Activated CD8-positive, alpha-beta memory T cell treated with anti-CD3 and anti-CD28 coated beads, Interleukin-2, amount 50 U/mL, for 24 hours (primary cell): ENCODE data around the gene DTX1.

Experiments used
- DNase-seq: peaks from one replicate; pipeline ENCODE4 v3.0.0-alpha.2; 2020; ENCODE audit errors: extremely low read depth

The DTX1 gene

DNA sequence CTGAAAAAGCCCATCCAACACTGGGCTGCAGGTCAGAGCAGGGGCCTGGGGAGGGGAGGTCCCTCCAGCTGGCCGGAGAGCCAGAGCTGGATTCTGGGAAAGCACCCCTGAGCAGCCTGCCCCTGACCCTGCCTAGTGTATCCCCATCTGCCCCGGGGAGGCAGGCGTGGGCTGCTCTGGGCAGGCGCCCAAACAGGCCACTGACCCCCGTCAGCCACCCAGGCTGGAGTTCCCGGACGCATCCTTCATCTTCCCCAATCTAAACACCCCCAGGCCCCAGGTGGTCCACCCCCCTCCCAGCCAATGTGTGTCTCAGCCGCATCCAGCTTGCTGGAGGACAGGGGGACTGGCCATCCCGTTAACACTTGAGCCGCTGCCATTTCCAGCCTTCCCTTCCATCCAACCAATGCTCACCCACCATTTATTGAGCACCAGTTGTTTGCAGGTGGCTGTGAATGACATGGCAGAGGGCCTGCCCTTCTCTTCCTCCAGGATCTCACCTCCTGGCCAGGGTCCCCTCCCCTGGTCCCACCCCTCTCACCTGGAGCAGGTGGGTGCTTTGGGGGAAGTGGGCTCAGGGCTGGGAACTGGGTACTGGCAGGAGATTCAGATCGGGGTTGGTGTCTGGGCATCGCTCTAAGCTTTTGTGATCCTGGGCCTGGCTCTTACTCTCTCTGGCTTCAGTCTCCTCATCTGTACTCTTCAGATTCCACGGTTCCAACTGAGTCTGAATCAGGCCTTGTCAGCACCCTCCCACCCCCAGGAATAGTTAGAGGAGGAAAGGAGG lies 743 bp upstream of the DTX1 start:
- DNase-seq, result no peak

DNA sequence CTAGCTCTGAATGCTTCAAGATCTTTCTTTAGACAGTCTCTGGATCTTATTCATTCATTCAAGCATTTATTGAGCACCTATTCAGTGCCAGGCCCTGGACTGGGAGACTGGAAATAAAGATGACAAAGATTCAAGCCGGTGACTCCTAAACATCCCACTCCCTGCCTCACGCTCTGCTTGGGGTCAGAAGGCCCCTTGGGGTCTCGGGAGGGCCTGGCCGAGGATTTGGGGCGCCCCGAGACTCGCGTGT lies 224 bp upstream of the DTX1 start:
- no peak for DNase-seq

DNA sequence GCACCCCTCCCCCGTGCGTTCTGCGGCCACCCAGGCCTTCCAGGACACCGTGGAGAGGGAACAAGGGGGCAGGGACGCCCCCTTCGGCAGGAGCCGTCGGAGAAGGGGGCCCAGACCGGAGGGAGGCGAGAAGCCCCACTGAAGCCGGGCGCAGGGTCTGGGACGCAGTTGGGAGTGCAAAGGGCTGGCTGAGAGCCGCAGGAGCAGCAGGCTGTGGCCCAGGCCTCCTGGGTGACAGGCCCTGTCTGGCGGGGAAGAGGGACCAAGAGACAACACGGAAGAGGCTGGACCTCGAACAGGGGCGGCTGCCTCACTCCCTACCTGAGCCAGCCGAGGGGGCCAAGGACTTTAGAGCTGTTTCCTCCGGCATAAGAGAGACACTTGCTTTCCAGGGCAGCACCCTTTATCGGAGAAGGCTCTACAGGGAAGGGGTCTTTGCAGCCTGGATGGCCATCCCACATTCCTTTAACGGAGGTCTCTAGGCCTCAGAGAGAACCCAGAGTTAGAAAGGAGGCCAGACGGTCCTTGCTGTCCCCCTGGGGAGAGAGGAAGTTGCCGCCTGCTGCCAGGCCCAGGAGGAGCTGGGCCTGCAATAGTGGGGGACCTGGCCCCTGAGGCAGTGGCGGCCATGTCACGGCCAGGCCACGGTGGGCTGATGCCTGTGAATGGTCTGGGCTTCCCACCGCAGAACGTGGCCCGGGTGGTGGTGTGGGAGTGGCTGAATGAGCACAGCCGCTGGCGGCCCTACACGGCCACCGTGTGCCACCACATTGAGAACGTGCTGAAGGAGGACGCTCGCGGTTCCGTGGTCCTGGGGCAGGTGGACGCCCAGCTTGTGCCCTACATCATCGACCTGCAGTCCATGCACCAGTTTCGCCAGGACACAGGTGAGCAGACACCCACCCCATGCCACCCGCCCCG lies 1.3 kb downstream of the DTX1 start:
- DNase-seq, result no peak

DNA sequence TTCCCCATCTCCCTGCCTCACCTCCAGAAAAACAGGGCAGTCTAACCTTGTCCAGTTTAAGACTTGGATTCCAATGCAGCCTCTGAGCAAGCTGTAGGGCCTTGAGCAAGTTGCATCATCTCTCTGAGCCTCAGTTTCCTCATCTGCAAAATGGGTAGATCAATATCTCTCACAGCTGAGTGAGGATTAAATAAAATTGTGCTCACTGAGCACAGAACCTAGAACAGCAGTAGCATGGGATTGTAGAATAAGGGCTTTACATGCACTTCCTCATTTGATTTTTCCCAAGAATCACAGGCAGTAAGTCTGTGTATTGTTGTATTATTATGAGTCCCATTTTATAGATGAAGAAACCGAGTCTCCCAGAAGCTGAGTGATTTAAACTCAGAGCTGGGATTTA lies 2.0 kb downstream of the DTX1 start:
- DNase-seq, result no peak

DNA sequence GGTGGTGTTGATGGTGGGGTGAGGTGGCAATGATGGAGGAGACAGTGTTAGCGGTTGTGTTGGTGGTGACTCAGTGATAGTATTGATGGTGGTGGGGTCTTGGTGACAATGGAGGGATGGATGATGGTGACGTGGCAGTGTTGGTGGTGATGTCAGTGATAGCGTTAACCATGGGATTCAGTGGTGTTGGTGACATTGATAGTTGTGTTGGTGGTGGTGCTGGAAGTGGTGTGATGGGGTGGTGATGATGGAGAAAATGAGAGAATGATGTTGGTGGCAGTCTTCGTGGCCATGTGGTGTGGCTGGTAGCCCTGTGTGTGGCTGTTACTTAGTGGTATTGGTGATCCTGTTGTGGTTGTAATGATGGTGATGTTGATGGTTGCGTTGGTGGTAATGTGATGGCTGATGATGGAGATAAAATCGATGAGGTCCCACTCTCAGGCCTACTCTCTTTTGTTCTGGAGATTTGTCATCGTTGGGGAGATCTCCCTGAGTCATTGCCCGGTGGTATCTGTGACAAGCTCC lies 2.6 kb downstream of the DTX1 start:
- no peak for DNase-seq

DNA sequence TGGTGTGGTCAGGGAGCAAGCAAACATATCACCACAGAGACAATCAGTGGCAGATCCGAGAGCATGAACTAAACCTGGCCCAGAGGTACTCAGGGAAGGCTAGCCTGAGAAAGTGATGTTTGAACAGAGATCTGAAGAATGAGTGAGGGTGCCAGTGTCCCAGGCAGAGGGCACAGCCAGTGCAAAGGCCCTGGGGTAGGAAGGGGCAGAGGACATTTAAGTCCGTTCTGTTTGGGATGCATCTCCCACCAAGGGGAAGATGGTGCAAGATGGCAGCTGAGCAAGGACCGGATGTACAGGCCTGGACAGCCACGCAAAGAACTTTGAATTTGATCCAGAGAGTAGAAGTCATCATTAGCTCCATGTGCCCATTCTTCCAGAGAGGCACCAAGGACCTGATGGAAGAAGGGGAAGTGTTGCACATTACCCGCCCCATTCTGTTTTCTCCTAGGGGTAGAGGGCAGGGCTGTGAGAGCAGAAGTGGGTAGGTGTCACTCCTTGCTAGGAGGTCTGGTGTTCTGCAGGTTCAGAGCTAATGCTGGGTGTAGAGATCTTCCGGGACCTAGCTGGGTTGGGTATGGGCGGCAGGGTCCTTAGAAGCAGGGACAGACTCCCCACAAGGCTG lies 3.9 kb downstream of the DTX1 start:
- no peak for DNase-seq

DNA sequence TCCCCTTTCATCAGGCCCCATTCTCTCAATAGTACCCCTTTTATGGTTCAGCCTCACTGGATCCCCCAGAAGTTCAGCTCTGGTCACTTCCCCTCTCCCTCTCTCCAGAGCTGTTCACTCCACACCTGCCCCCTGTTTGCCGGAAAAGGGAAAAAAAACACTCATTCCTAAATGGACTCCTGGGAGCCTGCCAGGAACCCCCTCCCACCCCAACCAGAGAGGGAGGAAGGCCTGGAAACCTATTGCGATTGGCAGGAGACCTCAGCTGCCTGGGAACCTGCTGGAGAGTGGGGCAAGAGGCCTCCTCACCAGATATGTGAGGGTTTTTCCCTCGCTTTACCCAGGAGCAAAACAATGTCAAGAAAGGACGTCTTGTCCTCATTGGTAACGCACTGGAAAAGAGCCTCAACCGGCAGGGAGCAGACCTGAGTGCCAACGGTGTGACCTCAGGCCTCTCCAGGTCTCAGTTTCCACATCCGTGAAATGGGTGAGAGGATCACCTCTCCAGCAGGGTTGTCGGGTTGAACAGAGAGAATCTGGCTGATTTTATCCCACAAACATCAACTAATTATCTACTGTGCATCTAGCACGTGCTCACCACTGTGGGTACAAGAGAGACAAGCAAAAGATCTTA lies 4.6 kb downstream of the DTX1 start:
- DNase-seq, result no peak

DNA sequence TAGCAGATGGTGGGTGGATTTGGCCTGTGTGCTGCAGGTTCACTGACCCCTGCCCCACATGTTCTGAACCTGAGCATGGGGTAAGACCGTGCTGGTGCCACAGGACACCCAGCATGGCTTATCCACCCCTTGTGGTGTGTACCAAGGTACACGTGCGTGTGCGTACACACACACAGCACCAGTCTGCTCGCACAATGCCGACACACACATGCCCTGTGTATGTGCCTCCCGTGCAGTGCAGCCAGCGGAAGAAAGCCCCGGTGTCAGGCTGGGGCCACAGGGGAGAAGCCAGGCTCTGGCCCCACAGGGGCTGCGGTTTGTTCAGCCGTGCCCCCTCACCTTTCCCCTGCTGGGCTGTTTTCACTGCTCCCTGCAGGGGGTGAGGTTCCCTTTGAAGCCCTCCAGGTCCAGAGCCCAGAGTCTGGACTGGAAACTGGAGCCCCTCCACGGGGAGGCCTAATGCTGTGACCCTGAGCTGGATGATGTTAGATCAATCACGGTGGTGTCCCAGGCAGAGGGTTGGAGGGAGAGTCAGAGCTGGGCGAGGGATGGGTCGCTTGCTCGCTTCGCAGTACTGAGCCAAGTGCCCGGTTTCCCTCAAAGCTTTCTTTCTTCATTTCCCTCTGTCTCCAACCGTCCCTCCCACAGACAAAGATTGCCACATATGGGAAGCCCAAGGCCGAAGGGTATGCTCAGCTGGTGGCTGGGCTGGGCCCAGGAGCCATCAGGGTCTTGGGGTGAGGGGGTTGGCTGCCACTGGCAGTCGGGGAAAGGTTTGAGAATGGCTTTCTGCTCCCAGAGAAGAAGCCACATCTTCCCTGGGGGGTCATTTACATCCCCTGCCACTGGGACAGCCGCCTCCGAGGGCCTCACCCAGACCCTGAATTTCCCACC lies 6.2 kb downstream of the DTX1 start:
- DNase-seq, result no peak

DNA sequence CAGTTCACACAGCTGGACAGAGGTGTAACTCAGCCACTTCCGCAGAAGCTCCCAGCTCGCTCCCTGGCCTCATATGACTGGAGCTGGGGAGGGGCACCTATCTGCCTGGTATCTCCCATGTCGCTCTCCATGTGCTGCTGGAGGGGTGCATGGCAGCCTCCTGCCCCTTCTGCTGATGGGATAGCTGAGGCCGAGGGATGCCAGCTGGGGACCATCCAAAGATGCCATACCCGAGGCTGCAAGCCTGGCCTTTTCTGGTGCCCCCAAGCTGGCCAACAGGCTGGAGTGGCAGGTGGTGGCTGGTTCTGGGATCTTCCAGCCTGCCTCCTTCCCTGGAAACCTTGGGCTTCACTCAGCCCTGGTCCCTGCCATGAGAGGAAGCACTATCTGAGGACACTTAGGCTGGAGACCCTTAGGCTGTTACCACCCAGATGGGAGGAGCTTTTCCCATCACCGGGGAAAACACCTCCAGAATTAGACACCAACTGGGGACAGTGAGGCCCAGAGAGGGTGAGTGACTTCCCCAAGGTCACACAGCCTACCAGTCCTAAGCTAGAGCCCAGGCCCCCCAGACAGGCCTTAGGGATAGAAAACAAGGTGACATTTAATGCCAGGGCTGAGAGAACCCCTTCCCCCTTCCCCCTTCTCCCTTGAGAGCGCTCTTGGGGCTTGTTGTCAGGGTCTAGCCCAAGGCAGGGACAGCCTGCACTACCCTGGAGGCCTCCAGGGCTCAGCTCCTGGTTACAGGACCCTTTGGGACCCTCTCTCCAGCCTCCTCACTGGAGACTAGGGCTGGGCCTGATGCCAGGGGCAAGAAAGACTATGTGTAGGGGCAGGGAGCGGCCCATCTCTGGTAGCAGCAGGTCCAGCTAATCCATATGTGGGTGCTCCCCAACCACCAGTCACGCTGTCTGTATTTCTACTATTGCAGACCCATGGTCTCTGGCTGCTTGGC lies 7.1 kb downstream of the DTX1 start:
- no peak for DNase-seq

DNA sequence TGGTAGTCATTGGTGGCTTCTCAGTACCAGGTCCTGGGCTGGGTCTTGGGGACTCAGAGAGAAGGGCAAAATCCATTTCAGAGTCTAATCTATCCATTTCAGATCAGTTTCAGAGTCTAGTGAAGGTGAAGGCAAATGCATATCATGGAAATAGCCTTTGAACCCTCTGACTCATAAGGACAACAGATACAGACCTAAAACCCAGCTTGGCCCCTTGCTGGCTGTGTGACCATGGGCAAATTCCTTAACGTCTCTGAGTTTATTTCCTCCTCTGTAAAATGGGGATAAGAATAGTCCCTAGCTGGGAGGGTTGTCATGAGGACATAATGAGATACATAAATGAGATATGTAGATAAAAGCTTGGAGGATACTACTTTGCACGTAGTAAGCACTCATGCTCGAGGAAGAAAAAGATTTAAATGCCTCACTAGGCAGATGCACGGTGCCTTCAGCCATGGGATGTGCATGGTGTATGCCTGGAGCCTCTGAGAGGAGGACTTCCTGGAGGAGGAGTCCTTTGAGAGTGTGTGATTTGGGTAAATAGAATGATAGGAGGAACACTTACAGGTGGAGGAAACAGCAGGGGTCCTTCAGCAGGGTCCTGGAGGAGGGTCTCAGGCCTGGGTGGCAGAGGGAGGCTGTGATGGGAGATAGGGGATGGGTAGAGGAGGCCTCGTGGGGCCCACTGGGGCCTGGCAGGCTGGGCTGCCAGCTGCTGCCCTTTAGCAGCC lies 8.0 kb downstream of the DTX1 start:
- DNase-seq, result no peak

DNA sequence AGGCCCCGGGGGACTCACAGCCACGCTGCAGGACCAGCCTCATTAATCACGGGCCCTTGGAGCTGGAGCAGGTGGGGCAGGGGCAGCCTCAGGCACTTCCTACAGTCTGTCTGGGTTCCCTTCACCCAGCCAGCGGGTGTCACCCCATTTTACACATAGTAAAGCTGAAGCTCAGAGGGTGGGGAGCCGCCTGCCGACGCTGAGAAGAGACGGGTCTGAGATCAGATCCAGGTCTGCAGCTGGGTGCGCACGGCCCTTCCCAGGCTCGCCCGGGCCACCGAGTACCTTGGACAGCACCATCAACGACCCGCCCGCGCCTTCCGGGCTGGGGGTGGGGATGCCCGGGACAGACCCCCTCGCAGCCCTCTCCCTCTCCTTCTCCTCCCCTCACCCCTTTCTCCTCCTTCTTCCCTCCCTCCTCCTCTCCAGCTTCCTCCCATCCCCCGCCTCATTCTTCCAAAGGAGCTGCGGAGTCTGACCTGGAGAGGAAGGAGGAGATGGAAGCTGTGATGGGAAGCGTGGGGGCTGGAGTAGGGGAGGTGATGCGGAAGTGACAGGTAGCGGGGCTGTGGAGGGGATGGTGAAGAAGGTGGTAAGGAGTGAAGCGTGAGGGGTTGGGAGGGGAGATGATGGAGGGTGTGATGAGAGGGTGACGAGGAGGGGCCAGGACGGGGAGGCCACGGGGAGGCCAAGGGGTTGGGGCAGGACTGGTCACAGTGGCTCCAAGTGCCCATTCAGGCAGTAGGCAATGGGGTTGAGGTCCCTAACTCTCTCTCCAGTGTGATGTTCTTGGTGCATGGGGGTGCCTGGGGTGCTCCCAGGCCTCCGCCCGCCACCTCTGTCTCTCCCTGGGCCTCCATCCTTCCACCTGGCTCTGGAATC lies 8.8 kb downstream of the DTX1 start:
- no peak for DNase-seq

DNA sequence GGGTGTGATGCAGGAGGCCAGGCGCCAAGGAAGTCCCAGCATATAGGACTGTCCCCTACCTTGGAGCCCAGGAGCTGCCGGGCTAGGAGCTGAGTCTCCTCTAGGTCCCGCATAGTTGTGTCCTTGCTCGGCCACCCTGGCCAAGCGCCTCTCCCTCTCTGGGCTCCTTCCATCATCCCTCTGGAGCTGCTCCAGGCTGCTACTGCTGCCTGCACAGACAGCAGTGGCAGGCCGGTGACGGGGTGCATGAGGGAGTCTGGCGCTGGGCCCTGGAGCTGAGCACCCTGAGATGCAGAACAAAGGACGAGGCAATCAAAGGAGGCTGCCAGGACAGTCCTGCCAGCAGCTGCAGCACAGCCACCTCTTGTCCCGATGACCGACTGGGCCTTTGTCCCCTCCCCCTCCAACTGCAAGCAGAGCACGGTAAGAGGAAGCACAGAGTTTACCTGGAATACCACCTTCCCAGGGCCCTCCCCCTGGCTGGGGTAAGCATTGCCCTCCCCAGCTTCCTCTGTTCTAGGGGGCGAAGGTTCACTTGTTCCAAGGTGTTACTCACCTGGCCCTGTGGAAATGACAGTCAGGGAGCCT lies 10.4 kb downstream of the DTX1 start:
- DNase-seq, result no peak

DNA sequence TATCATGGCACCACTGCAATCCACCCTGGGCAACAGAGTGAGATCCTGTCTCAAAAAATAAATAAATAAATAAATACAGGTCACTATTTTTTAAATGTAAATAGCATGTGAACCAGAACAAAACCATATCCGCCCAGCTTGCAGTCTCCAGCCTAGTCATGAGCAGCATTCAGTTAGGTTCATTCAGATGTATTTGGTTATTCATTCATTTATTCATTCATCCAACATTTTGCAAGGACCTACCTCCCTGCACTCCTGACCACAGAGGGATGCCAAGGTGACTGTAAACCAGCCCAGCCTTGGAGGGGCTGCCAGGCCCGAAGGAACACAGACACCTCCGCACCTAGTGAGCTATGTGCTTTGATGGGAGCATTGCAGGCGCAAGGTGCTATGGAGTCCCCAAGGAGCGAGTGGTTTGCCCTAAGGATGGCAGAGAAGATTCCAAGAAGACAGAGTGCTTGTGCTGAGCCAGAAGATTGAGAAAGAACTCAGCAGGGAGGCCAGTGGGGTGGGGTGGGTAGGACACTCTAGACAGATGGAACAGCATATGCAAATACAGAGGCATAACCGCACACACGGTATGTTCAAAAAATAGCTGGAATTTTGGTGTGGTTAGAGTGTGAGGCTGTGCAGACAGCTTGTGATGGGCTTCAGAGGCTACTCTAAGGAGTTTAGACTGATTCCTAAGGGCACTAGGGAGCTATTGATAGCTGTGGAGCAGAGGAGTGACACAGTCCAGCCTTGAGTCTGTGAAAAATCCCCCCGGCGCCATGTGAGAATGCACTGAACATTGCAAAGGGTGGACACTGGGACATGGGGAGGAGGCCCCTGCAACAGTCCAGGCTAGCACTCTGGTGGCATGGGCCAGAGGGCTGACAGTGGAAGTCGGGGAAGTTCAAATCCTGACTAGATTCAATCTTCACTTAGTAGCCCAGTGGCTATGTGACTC lies 11.7 kb downstream of the DTX1 start:
- DNase-seq, result no peak

DNA sequence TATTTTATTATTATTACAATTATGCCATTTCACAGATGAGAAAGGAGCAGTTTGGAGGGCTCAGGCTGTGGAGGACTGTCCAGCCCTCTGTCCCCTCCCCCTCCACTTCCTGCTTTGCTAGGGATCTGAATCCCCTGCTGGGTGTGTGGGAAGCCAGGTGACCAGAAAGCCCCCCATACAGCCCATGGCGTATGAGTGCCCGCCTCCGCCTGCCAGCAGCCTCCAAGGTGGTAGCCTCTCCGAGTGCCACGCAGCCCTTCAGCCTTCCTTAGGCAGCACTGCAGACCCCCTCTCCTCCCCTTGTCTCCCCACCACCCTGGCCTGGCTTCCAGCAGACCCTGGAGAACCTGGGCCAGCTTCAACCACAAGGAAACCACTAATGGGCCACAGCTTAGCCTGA lies 12.6 kb downstream of the DTX1 start:
- no peak for DNase-seq

DNA sequence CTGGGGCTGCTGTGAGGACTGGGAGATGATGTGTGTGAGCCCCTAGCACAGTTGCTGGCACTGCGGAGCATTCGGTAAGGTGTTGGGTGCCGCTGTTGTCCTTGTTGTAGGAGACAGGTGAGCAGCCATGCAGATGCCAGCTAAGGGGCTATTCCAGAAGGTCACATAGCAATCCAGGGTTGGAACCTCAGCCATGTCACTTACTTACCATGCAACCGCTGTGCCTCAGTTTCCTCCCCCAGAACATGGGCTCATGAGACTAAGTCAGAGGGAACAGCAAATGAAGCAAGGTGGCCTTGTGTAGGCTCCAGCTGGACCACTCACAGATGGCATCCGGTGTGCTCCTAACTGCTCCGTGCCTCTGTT lies 13.2 kb downstream of the DTX1 start:
- DNase-seq, result no peak

DNA sequence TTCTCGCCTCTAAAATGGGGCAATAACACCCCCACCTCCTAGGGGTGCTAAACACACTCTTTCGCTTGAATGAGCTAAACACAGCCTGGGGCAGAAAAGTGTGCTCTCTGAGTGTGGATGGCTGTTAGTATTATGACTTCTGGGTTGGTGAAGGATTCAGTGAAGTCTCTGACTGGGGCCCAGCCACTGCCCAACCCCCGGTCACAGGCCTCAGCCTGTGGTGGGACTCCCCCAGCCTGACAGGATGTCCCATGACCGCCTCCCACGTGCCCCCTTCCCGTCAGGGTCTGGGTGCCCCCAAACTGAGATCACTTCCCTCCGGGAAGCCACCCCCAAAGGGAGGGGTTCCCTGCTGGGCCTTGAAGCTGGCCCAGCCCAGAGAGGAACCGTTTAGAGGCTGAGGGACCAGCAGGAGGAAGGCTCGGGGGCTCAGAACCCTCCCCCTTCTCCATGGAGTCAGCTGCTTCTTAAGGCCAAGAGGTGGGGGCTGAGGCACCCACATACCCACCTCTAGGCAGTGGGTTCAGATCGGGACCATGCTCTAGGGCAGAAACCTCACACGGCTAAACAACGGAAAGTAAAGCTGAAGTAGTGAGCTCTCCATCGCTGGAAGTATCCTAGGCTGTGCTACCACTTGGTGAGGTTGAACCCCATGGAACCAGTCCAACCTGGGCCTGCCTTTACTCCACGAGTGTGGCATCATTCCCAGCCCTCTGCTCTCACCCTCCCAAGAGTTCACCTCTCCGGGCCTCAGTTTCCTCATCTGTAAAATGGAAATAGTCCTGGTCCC lies 13.8 kb downstream of the DTX1 start:
- no peak for DNase-seq
